ENCODE results near the gene DGCR6L.
"Not testable (repeated sequence)": the region's sequence is repeated elsewhere in the genome, so short reads cannot be mapped to it uniquely, and the experiment has no call there.

Gene DGCR6L

GRCh38 chr22:20311249-20312062 is 8.4 kb downstream of the DGCR6L start:
- not testable (repeated sequence) for H3K4me1 Mint-ChIP-seq; H3K27ac Mint-ChIP-seq (ENCODE audit: low read depth); H3K4me3 Mint-ChIP-seq; H3K36me3 Mint-ChIP-seq (ENCODE audit: insufficient read depth); DNase-seq (ENCODE audit: low spot score in 2 of 2); H3K27me3 Mint-ChIP-seq; ATAC-seq (replicated peaks; ENCODE audit: extremely low read depth, poor library complexity, severe bottlenecking); H3K9me3 Mint-ChIP-seq

GRCh38 chr22:20310773-20311172 is 9.1 kb downstream of the DGCR6L start:
- H3K4me1 Mint-ChIP-seq; H3K27ac Mint-ChIP-seq (ENCODE audit: low read depth); H3K27me3 Mint-ChIP-seq; H3K9me3 Mint-ChIP-seq; H3K36me3 Mint-ChIP-seq (ENCODE audit: insufficient read depth); DNase-seq (ENCODE audit: low spot score in 2 of 2); ATAC-seq (replicated peaks; ENCODE audit: extremely low read depth, poor library complexity, severe bottlenecking); H3K4me3 Mint-ChIP-seq: not testable (repeated sequence)

- not testable (repeated sequence) for H3K4me1 Mint-ChIP-seq
Observed at GRCh38 chr22:20310180-20310579, 9.7 kb downstream of the DGCR6L start.

GRCh38 chr22:20308806-20309650 is 10.8 kb downstream of the DGCR6L start:
- H3K9me3 Mint-ChIP-seq; ATAC-seq (replicated peaks; ENCODE audit: extremely low read depth, poor library complexity, severe bottlenecking); H3K4me1 Mint-ChIP-seq; H3K27me3 Mint-ChIP-seq; H3K4me3 Mint-ChIP-seq; H3K36me3 Mint-ChIP-seq (ENCODE audit: insufficient read depth); H3K27ac Mint-ChIP-seq (ENCODE audit: low read depth); DNase-seq (ENCODE audit: low spot score in 2 of 2): not testable (repeated sequence)

More at GRCh38 chr22:20310180-20310579, 9.7 kb downstream of the DGCR6L start:
- not testable (repeated sequence) for H3K27ac Mint-ChIP-seq (ENCODE audit: low read depth); H3K4me3 Mint-ChIP-seq; ATAC-seq (replicated peaks; ENCODE audit: extremely low read depth, poor library complexity, severe bottlenecking); H3K9me3 Mint-ChIP-seq; DNase-seq (ENCODE audit: low spot score in 2 of 2); H3K27me3 Mint-ChIP-seq; H3K36me3 Mint-ChIP-seq (ENCODE audit: insufficient read depth)

- not testable (repeated sequence) for H3K4me1 Mint-ChIP-seq; H3K9me3 Mint-ChIP-seq; H3K27me3 Mint-ChIP-seq; DNase-seq (ENCODE audit: low spot score in 2 of 2); H3K4me3 Mint-ChIP-seq; H3K27ac Mint-ChIP-seq (ENCODE audit: low read depth); H3K36me3 Mint-ChIP-seq (ENCODE audit: insufficient read depth); ATAC-seq (replicated peaks; ENCODE audit: extremely low read depth, poor library complexity, severe bottlenecking)
Observed at GRCh38 chr22:20307448-20308447, 12.1 kb downstream of the DGCR6L start.

- not testable (repeated sequence) for H3K4me1 Mint-ChIP-seq; H3K27me3 Mint-ChIP-seq; H3K9me3 Mint-ChIP-seq; H3K36me3 Mint-ChIP-seq (ENCODE audit: insufficient read depth); ATAC-seq (replicated peaks; ENCODE audit: extremely low read depth, poor library complexity, severe bottlenecking); H3K27ac Mint-ChIP-seq (ENCODE audit: low read depth); DNase-seq (ENCODE audit: low spot score in 2 of 2); H3K4me3 Mint-ChIP-seq
Observed at GRCh38 chr22:20306646-20307447, 13.0 kb downstream of the DGCR6L start.

GRCh38 chr22:20305894-20306645 is 13.8 kb downstream of the DGCR6L start:
- Mint-ChIP-seq H3K27me3 (peaks cover 3% of the 10 kb centered on the region), H3K4me1 (peaks cover 4% of the 10 kb centered on the region), H3K36me3 (ENCODE audit: insufficient read depth) (peaks cover 3% of the 10 kb centered on the region), H3K4me3 (no peak overlapping the region), H3K9me3 (no peaks in the 10 kb centered on the region), H3K27ac (ENCODE audit: low read depth) (no peak overlapping the region)
- no peak for ATAC-seq (replicated peaks; ENCODE audit: extremely low read depth, poor library complexity, severe bottlenecking)
- no peak for DNase-seq (ENCODE audit: low spot score in 2 of 2)

- H3K9me3 Mint-ChIP-seq; ATAC-seq (replicated peaks; ENCODE audit: extremely low read depth, poor library complexity, severe bottlenecking); H3K27ac Mint-ChIP-seq (ENCODE audit: low read depth): not testable (repeated sequence)
Observed at GRCh38 chr22:20305230-20305893, 14.5 kb downstream of the DGCR6L start.

GRCh38 chr22:20304646-20305045 is 15.2 kb downstream of the DGCR6L start:
- ATAC-seq (replicated peaks; ENCODE audit: extremely low read depth, poor library complexity, severe bottlenecking) (no peak), DNase-seq (ENCODE audit: low spot score in 2 of 2) (no peak)
- Mint-ChIP-seq H3K27me3 (peaks cover 9% of the 10 kb centered on the region), H3K36me3 (ENCODE audit: insufficient read depth) (peaks cover 3% of the 10 kb centered on the region), H3K9me3 (no peaks in the 10 kb centered on the region), H3K4me1 (peaks cover 4% of the 10 kb centered on the region), H3K4me3 (no peak overlapping the region), H3K27ac (ENCODE audit: low read depth) (no peak overlapping the region)

More at GRCh38 chr22:20305230-20305893, 14.5 kb downstream of the DGCR6L start:
- H3K4me1 Mint-ChIP-seq; H3K4me3 Mint-ChIP-seq; H3K36me3 Mint-ChIP-seq (ENCODE audit: insufficient read depth); DNase-seq (ENCODE audit: low spot score in 2 of 2); H3K27me3 Mint-ChIP-seq: not testable (repeated sequence)

- DNase-seq (ENCODE audit: low spot score in 2 of 2); H3K36me3 Mint-ChIP-seq (ENCODE audit: insufficient read depth); H3K27me3 Mint-ChIP-seq; H3K27ac Mint-ChIP-seq (ENCODE audit: low read depth); H3K9me3 Mint-ChIP-seq; H3K4me3 Mint-ChIP-seq; ATAC-seq (replicated peaks; ENCODE audit: extremely low read depth, poor library complexity, severe bottlenecking); H3K4me1 Mint-ChIP-seq: not testable (repeated sequence)
Observed at GRCh38 chr22:20303229-20303534, 16.7 kb downstream of the DGCR6L start.
